ENCODE results near the gene GPAM.
A peak's percentile ranks its signal among the peaks of the same experiment; 100 is the strongest.

The GPAM gene

GRCh38 chr10:112221545-112221944, 38.0 kb upstream of the GPAM start:
- peak; percentile 34 for DNase-seq (ENCODE audit: low read depth)

GRCh38 chr10:112218960-112219359, 35.4 kb upstream of the GPAM start:
- no peak for DNase-seq (ENCODE audit: low read depth)
- TF ChIP-seq CTCF (conservative IDR thresholded peaks at IDR 0.05; ENCODE audit: low read length): no peak
- no peak overlapping the region for H3K4me3 ChIP-seq (ENCODE audit: low read length)

More at GRCh38 chr10:112221545-112221944, 38.0 kb upstream of the GPAM start:
- no peak for TF ChIP-seq CTCF (conservative IDR thresholded peaks at IDR 0.05; ENCODE audit: low read length)
- H3K4me3 ChIP-seq (ENCODE audit: low read length): no peak overlapping the region

GRCh38 chr10:112218036-112218390, 34.4 kb upstream of the GPAM start:
- no peak for TF ChIP-seq CTCF (conservative IDR thresholded peaks at IDR 0.05; ENCODE audit: low read length)
- no peak overlapping the region for H3K4me3 ChIP-seq (ENCODE audit: low read length)
- no peak for DNase-seq (ENCODE audit: low read depth)

GRCh38 chr10:112217386-112218035, 33.9 kb upstream of the GPAM start:
- TF ChIP-seq CTCF (conservative IDR thresholded peaks at IDR 0.05; ENCODE audit: low read length): no peak
- H3K4me3 ChIP-seq (ENCODE audit: low read length): no peak overlapping the region
- DNase-seq (ENCODE audit: low read depth): no peak

GRCh38 chr10:112216966-112217365, 33.4 kb upstream of the GPAM start:
- DNase-seq (ENCODE audit: low read depth): no peak
- TF ChIP-seq CTCF (conservative IDR thresholded peaks at IDR 0.05; ENCODE audit: low read length): no peak
- H3K4me3 ChIP-seq (ENCODE audit: low read length): no peak overlapping the region

GRCh38 chr10:112216151-112216550, 32.6 kb upstream of the GPAM start:
- TF ChIP-seq CTCF (conservative IDR thresholded peaks at IDR 0.05; ENCODE audit: low read length): no peak

GRCh38 chr10:112215342-112215774, 31.8 kb upstream of the GPAM start:
- TF ChIP-seq CTCF (conservative IDR thresholded peaks at IDR 0.05; ENCODE audit: low read length): no peak
- H3K4me3 ChIP-seq (ENCODE audit: low read length): no peak overlapping the region
- DNase-seq (ENCODE audit: low read depth): no peak

More at GRCh38 chr10:112216151-112216550, 32.6 kb upstream of the GPAM start:
- DNase-seq (ENCODE audit: low read depth): no peak
- H3K4me3 ChIP-seq (ENCODE audit: low read length): no peak overlapping the region
